Gastrocnemius medialis (tissue), 4 donors: ENCODE data around the gene TRNP1. TPM values are rescaled to one million over a fixed set of nuclear protein-coding genes. Genes with fewer than 3 reads are reported as not detected.

ENCODE experiments used
- ATAC-seq, 2 donors: fragments of 150-250 bp; one replicate each; pipeline ENCODE4 v1.9.1; 2016
- DNase-seq, 2 donors: peaks; one replicate each; pipeline ENCODE4 v3.0.0-alpha.2; 2019
- H3K27ac ChIP-seq, 4 donors: fragments of 200-600 bp; sonication (generic); 1 replicate in 1 of 4; 2 replicates in 3 of 4; pipeline ENCODE4 v1.5.1; 2016 to 2018; ENCODE audit warnings: mild to moderate bottlenecking in 2 of 4, moderate library complexity in 1 of 4
- H3K27me3 ChIP-seq, 3 donors: fragments of 200-600 bp; sonication (generic) in 2 of 3; 1 replicate in 1 of 3; 2 replicates in 2 of 3; pipeline versions ENCODE4 v1.5.1 to v1.6.0; 2016 to 2019; ENCODE audit warnings: mild to moderate bottlenecking in 1 of 3, moderate library complexity in 1 of 3
- H3K36me3 ChIP-seq, 2 donors: fragments of 200-600 bp; sonication (generic) in 1 of 2; one replicate each; pipeline ENCODE4 v1.5.1; 2017 to 2018
- H3K4me1 ChIP-seq, 2 donors: fragments of 200-600 bp; sonication (generic) in 1 of 2; one replicate each; pipeline ENCODE4 v1.5.1; 2016 to 2017; ENCODE audit warnings: mild to moderate bottlenecking in 2 of 2
- H3K4me3 ChIP-seq, 4 donors: fragments of 200-600 bp; sonication (generic) in 3 of 4; 1 replicate in 1 of 4; 2 replicates in 3 of 4; pipeline ENCODE4 v1.5.1; 2016 to 2019; ENCODE audit warnings: mild to moderate bottlenecking in 2 of 4
- H3K9me3 ChIP-seq, 3 donors: fragments of 200-600 bp; sonication (generic) in 2 of 3; 1 replicate in 1 of 3; 2 replicates in 2 of 3; pipeline ENCODE4 v1.5.1; 2016 to 2019
- POLR2A ChIP-seq, 2 donors: fragments of 450-650 bp; IDR thresholded peaks; one replicate each; pipeline ENCODE4 v1.6.1; 2017; ENCODE audit warnings: antibody characterized with exemption in 2 of 2, mild to moderate bottlenecking in 2 of 2, moderate library complexity in 2 of 2
- in situ Hi-C, 4 donors: fragments of 200-750 bp; cut with MboI; loops; one replicate each; pipeline versions ENCODE4 v1.15.0 to v1.8.0; 2017; ENCODE audit warnings: low sequenced_read_pairs in 4 of 4
- intact Hi-C: fragments of 100-400 bp; cut with DNase I; formaldehyde crosslinking; loops from one replicate; pipeline ENCODE4 v1.15.1; 2023; ENCODE audit warnings: low total_unique reads
- total RNA-seq, 4 donors: library from RNA; depleted of rRNA; stranded (reverse); fragments of >200 nt; gene quantifications; one replicate each; pipeline versions ENCODE4 v1.1.0 to v1.2.3, GENCODE V29; 2016
- TF ChIP-seq, protein P1 (sequence below), 5 experiments: fragments of 450-650 bp in 3 of 5; fragments of 200-600 bp in 2 of 5; sonication (generic) in 2 of 5; IDR thresholded peaks in 4 of 5; conservative IDR thresholded peaks in 1 of 5; 1 replicate in 4 of 5; 2 replicates in 1 of 5; pipeline ENCODE4 v1.5.1; 2016 to 2019; ENCODE audit warnings: antibody characterized with exemption in 5 of 5, mild to moderate bottlenecking in 3 of 5, moderate library complexity in 3 of 5

TRNP1 gene
- total RNA-seq, 4 donors from 2014 or later, result 1.2 to 5.1 (median 2.0) TPM

GRCh38 chr1:26994020-26994786 is 711 bp downstream of the TRNP1 start:
- H3K9me3 ChIP-seq, result no peaks in the 10 kb centered on the region
- no peak for TF ChIP-seq POLR2A (IDR thresholded peaks at IDR 0.05)
- TF ChIP-seq, protein P1, sequence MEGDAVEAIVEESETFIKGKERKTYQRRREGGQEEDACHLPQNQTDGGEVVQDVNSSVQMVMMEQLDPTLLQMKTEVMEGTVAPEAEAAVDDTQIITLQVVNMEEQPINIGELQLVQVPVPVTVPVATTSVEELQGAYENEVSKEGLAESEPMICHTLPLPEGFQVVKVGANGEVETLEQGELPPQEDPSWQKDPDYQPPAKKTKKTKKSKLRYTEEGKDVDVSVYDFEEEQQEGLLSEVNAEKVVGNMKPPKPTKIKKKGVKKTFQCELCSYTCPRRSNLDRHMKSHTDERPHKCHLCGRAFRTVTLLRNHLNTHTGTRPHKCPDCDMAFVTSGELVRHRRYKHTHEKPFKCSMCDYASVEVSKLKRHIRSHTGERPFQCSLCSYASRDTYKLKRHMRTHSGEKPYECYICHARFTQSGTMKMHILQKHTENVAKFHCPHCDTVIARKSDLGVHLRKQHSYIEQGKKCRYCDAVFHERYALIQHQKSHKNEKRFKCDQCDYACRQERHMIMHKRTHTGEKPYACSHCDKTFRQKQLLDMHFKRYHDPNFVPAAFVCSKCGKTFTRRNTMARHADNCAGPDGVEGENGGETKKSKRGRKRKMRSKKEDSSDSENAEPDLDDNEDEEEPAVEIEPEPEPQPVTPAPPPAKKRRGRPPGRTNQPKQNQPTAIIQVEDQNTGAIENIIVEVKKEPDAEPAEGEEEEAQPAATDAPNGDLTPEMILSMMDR (IDR thresholded peaks at IDR 0.05 in 4 of 5, conservative IDR thresholded peaks at IDR 0.05 in 1 of 5), result no peak
- ATAC-seq, result peak; percentile 27 to 52
- peak overlapping the region in 3 of 4 donors; percentile 29 to 59 (median 53) for H3K27ac ChIP-seq
- intact Hi-C loops, result no loop called here
- no peak for DNase-seq
- H3K4me3 ChIP-seq, result peak overlapping the region; percentile 43 to 75 (median 62)
- H3K27me3 ChIP-seq, result peaks cover 23 to 38% (median 36%) of the 10 kb centered on the region in 3 donors
- H3K36me3 ChIP-seq, result no peaks in the 10 kb centered on the region
- in situ Hi-C loops, result loop anchor here in 1 of 4 donors (10.0 kb wide), 1 partner anchor 101 kb away; no protein-coding TSS in a partner anchor
- peaks cover 9 to 19% of the 10 kb centered on the region in 2 donors for H3K4me1 ChIP-seq

DNA sequence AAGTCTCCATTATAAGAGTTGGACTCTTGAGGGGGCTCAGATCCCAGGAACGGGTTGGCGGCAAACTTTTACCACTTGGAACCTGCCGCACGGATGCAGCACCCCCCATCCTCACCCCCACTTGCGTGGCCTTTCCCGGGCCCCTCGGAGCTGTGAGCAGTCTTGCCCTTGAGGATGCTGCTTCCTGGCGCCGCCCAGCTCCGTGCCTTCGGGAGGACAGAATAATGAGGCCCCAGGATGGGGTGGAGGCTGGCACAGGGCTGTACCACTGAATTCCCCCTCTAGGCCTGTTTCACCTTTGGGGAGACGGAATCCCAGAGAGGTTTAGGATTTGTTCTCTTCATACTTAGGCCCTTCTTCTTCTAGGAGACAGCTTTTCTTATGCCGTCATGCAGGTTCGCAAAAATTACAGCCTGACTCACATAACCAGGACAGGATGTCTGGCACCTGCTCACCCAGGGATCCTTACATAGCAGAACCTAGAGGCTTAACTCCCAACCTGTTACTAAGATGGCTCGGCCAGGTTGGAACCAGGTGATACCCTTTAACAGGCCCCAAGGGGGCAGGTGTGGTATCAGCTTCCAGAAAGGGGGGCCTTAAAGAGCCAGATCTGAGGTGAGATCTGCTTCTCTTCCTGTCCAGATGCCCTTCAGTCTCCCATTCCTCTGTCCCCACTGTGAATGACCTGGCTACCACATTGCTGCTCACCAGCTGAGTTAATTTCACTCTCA is 1.5 kb downstream of the TRNP1 start:
- DNase-seq (no peak), ATAC-seq (no peak)
- intact Hi-C loops (loop anchor here (5.0 kb wide), 1 partner anchor 37 kb away; no protein-coding TSS in a partner anchor), in situ Hi-C loops (loop anchor here in 3 of 4 donors (5.0 to 10.0 kb wide), 2 partner anchors 100 to 102 kb away; no protein-coding TSS in a partner anchor)
- H3K4me3 ChIP-seq, result peak overlapping the region; percentile 41 to 68 (median 53)
- peaks cover 23 to 38% (median 36%) of the 10 kb centered on the region in 3 donors for H3K27me3 ChIP-seq
- H3K36me3 ChIP-seq, result no peaks in the 10 kb centered on the region
- TF ChIP-seq, protein P1 (IDR thresholded peaks at IDR 0.05 in 4 of 5, conservative IDR thresholded peaks at IDR 0.05 in 1 of 5), result no peak
- no peaks in the 10 kb centered on the region for H3K9me3 ChIP-seq
- H3K4me1 ChIP-seq, result peaks cover 12 to 24% of the 10 kb centered on the region in 2 donors
- H3K27ac ChIP-seq, result peak overlapping the region in 3 of 4 donors; percentile 29 to 58 (median 53)

GRCh38 chr1:26996024-26996423 is 2.5 kb downstream of the TRNP1 start:
- no peak for TF ChIP-seq POLR2A (IDR thresholded peaks at IDR 0.05)
- TF ChIP-seq, protein P1 (IDR thresholded peaks at IDR 0.05 in 4 of 5, conservative IDR thresholded peaks at IDR 0.05 in 1 of 5), result no peak
- DNase-seq, result no peak
- H3K36me3 ChIP-seq, result no peaks in the 10 kb centered on the region
- in situ Hi-C loops (loop anchor here in 3 of 4 donors (5.0 to 10.0 kb wide), 2 partner anchors 99 to 101 kb away; no protein-coding TSS in a partner anchor), intact Hi-C loops (loop anchor here (2.0 to 5.0 kb wide), 2 partner anchors 36 to 49 kb away; no protein-coding TSS in a partner anchor)
- H3K4me3 ChIP-seq, result no peak overlapping the region
- no peak for ATAC-seq
- peaks cover 23 to 38% (median 36%) of the 10 kb centered on the region in 3 donors for H3K27me3 ChIP-seq
- no peaks in the 10 kb centered on the region for H3K9me3 ChIP-seq
- peak overlapping the region in 3 of 4 donors; percentile 12 to 58 (median 16) for H3K27ac ChIP-seq
- H3K4me1 ChIP-seq, result peaks cover 19 to 25% of the 10 kb centered on the region in 2 donors

DNA sequence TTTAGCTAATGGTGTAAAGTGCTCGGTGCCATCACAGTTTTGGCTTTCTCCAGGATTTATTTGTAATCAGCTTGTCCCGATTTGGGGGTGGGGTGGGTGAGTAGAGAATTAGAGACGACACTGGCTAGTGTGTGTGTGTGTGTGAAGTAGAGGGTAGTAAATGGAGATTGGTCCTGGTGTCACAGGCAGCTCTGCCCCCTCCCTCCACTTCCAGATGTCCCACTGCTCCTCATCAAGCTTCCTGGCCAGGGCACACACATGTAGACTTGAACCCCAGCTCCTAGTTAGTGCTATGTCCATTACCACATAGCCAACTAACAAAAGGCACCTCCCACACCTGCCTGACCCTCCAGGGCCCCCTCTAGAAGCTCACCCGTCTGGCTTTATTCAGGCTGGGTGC is 3.2 kb downstream of the TRNP1 start:
- DNase-seq, result no peak
- no peak for ATAC-seq
- intact Hi-C loops, result loop anchor here (1.0 to 5.0 kb wide), 3 partner anchors 36 to 101 kb away; no protein-coding TSS in a partner anchor
- Histone ChIP-seq H3K9me3 (no peaks in the 10 kb centered on the region), H3K36me3 (no peaks in the 10 kb centered on the region), H3K4me3 (no peak overlapping the region), H3K4me1 (peaks cover 19 to 25% of the 10 kb centered on the region in 2 donors), H3K27me3 (peaks cover 23 to 37% (median 36%) of the 10 kb centered on the region in 3 donors), H3K27ac (no peak overlapping the region)
- in situ Hi-C loops, result loop anchor here in 3 of 4 donors (5.0 to 10.0 kb wide), 2 partner anchors 98 to 101 kb away; no protein-coding TSS in a partner anchor
- TF ChIP-seq, protein P1 (IDR thresholded peaks at IDR 0.05 in 4 of 5, conservative IDR thresholded peaks at IDR 0.05 in 1 of 5), result no peak
- no peak for TF ChIP-seq POLR2A (IDR thresholded peaks at IDR 0.05)
